ENCODE results near the gene RHOC. TPM values are rescaled to one million over a fixed set of nuclear protein-coding genes. Genes with fewer than 3 reads are reported as not detected.
A peak's percentile ranks its signal among the peaks of the same experiment; 100 is the strongest.

Gene RHOC
- total RNA-seq, 1 experiment from 2014 or later = 197 TPM

DNA sequence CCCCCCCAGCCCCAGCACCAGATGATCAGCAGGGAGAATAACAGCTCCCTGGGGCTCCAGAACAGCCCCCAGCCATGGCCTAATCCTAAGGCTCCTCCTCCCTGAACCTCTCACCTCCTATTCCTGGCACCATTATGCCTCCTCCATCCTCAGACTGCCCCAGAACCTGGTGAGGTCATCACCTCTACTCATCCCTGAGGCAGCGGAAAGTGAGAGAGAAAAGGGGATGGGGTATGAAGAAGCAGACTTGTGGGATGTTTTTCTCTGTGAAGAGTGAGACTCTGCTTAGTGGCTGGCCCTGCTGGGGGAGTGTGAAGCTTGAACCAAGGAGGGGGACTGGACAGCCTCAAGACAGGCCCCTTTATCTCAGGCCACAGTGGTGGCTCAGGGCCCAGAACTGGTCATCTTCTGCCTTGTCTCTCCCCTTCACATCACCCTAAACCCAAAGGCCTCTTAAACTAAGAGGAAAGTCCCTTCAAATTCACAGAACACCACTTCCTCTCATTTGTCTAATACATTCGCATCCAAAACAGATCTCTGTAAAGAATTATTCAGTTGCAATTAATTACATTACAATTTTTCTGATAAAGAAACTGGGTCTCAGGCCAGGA is 10.4 kb upstream of the RHOC start:
- Histone ChIP-seq H3K4me1 (ENCODE audit: control insufficient read depth, insufficient read depth, low read length) (no peaks in the 10 kb centered on the region; the same call in 1 of the 2 replicates), H3K36me3 (ENCODE audit: control insufficient read depth, insufficient read depth, low read length) (no peaks in the 10 kb centered on the region), H3K9me3 (ENCODE audit: control insufficient read depth, insufficient read depth, low read depth, low read length) (no peaks in the 10 kb centered on the region), H3K27ac (ENCODE audit: low read length) (no peak overlapping the region), H3K4me3 (ENCODE audit: low read depth in 2 of 2, low read length in 2 of 2) (no peak overlapping the region), H3K27me3 (ENCODE audit: control insufficient read depth, insufficient read depth, low read length) (no peaks in the 10 kb centered on the region)
- DNase-seq (ENCODE audit: low read depth, low spot score) = no peak
- in situ Hi-C loops (cut with HindIII; ENCODE audit: low pct_unique_long_range_greater_than_20kb, low sequenced_read_pairs) = no loop called here
- TF ChIP-seq POLR2AphosphoS5 (IDR thresholded peaks at IDR 0.05; ENCODE audit: low read depth, low read length) = no peak
- intact Hi-C loops (cut with micrococcal nuclease; ENCODE audit: unreplicated experiment) = loop anchor here (5.0 kb wide), 1 partner anchor 325 kb away; no protein-coding TSS in a partner anchor
- ChIA-PET POLR2A (no interaction called here), CTCF (interaction anchor here (3.2 kb wide), 1 partner anchor 87 kb away, joined by 39 read pairs; no protein-coding TSS in a partner anchor)
- no peak for ATAC-seq
- no TSS peak for BruUV-seq (replicated peaks)

DNA sequence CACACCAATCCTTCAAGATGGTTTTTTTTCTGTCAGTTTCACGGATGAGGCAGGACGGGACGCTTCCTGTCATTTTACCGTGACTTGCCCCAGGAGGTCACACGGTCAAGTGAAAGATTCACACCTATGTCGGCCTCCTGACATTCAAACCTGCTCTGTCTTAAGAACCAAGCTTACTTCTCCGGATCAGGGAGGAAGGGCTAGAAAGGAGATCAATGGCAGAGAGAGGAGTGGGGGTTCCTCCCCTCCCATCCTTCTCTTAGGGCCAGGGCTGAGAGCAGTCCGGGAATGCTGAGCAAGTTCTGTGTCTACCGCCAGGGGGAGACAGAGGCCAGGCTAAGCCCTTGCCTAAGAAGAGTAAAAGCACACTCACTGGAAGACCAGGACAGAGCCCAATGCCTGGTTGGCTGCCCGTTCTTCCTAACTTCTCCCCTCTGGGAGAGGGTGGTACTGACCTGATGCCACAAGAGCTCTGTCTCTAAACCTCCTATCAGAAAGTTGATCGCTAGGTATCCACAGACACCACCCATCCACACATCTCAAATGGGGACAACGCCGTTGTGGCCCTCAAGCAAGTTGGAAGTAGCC is 9.3 kb upstream of the RHOC start:
- Histone ChIP-seq H3K36me3 (ENCODE audit: control insufficient read depth, insufficient read depth, low read length) (no peaks in the 10 kb centered on the region), H3K9me3 (ENCODE audit: control insufficient read depth, insufficient read depth, low read depth, low read length) (no peaks in the 10 kb centered on the region), H3K4me1 (ENCODE audit: control insufficient read depth, insufficient read depth, low read length) (no peaks in the 10 kb centered on the region; the same call in 1 of the 2 replicates), H3K27ac (ENCODE audit: low read length) (no peak overlapping the region), H3K27me3 (ENCODE audit: control insufficient read depth, insufficient read depth, low read length) (no peaks in the 10 kb centered on the region), H3K4me3 (ENCODE audit: low read depth in 2 of 2, low read length in 2 of 2) (peak overlapping the region; percentile 53 to 64)
- no TSS peak for BruUV-seq (replicated peaks)
- peak; percentile 80 for ATAC-seq
- POLR2A ChIA-PET = interaction anchor here (0.6 kb wide), 1 partner anchor 240 kb away, joined by 3 read pairs; no protein-coding TSS in a partner anchor
- TF ChIP-seq TCF7L2 (IDR thresholded peaks at IDR 0.05; ENCODE audit: low read depth, low read length) = no peak
- TF ChIP-seq, protein P1, sequence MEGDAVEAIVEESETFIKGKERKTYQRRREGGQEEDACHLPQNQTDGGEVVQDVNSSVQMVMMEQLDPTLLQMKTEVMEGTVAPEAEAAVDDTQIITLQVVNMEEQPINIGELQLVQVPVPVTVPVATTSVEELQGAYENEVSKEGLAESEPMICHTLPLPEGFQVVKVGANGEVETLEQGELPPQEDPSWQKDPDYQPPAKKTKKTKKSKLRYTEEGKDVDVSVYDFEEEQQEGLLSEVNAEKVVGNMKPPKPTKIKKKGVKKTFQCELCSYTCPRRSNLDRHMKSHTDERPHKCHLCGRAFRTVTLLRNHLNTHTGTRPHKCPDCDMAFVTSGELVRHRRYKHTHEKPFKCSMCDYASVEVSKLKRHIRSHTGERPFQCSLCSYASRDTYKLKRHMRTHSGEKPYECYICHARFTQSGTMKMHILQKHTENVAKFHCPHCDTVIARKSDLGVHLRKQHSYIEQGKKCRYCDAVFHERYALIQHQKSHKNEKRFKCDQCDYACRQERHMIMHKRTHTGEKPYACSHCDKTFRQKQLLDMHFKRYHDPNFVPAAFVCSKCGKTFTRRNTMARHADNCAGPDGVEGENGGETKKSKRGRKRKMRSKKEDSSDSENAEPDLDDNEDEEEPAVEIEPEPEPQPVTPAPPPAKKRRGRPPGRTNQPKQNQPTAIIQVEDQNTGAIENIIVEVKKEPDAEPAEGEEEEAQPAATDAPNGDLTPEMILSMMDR (IDR thresholded peaks at IDR 0.05) = peak; percentile 87
- CTCF ChIA-PET = interaction anchor here (0.6 to 3.2 kb wide), 3 partner anchors 88 to 604 kb away, joined by 3 to 39 read pairs (median 3); partner anchors contain the start of gene LRIG2
- in situ Hi-C loops (cut with HindIII; ENCODE audit: low pct_unique_long_range_greater_than_20kb, low sequenced_read_pairs) = no loop called here
- intact Hi-C loops (cut with micrococcal nuclease; ENCODE audit: unreplicated experiment) = loop anchor here (1.0 to 5.0 kb wide), 2 partner anchors 88 to 326 kb away; no protein-coding TSS in a partner anchor
- peak; percentile 80 for DNase-seq (ENCODE audit: low read depth, low spot score)

DNA sequence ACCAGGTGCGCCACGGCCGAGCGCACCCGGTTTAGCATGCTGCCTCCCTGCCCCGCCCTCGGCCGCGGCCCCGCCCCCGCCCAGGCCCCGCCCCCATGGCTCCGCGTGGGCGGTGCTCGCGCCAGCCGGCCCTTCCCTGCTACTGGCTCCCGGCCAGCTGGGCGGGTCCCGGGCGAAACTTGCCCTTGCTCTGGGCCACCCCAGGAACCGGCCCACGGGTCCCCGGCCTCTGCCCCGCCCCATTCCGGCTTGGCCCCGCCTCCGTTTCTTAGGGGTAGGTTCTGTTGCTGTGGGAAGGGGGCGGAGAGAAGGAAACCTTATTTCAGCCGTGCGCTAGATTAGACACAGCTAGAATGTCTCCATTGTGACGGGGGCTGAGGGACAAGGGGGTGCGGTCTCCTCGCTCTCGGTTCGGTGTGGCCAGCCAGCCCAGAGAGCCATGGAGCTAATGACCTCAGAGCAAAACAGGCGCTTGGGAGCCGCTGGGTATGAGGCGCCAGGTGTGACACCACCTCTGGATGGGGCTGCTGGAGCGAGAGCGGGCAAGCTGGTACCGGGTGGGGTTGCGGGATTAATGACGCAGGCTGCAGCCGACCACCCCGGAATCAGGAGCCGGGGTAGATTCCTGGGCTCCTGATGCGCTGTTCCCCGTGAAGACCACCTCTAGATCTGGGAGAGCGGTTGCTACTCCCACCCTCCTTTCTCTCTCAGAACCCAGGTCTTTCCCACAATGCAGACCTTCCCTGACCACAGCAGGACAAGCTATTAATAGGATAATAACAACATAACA is 8.5 kb upstream of the RHOC start, which contains the start of gene PPM1J:
PPM1J (minus strand) TSS at position 69 of the 790 bp plus-strand sequence; CDS start at position 38, 31 bp downstream.
- CTCF ChIA-PET = interaction anchor here (0.5 to 3.2 kb wide), 5 partner anchors 89 to 604 kb away, joined by 3 to 39 read pairs (median 5); partner anchors contain the start of gene LRIG2
- Histone ChIP-seq H3K36me3 (ENCODE audit: control insufficient read depth, insufficient read depth, low read length) (no peaks in the 10 kb centered on the region), H3K9me3 (ENCODE audit: control insufficient read depth, insufficient read depth, low read depth, low read length) (no peaks in the 10 kb centered on the region), H3K27me3 (ENCODE audit: control insufficient read depth, insufficient read depth, low read length) (no peaks in the 10 kb centered on the region), H3K4me1 (ENCODE audit: control insufficient read depth, insufficient read depth, low read length) (no peaks in the 10 kb centered on the region; the same call in 1 of the 2 replicates), H3K27ac (ENCODE audit: low read length) (no peak within 1 kb of the TSS), H3K4me3 (ENCODE audit: low read depth in 2 of 2, low read length in 2 of 2) (peak within 1 kb of the TSS; percentile 53 to 64)
- POLR2A ChIA-PET = no interaction called here
- in situ Hi-C loops (cut with HindIII; ENCODE audit: low pct_unique_long_range_greater_than_20kb, low sequenced_read_pairs) (no loop called here), intact Hi-C loops (cut with micrococcal nuclease; ENCODE audit: unreplicated experiment) (loop anchor here (1.0 to 5.0 kb wide), 2 partner anchors 89 to 327 kb away; no protein-coding TSS in a partner anchor)
- TF ChIP-seq, protein P2, sequence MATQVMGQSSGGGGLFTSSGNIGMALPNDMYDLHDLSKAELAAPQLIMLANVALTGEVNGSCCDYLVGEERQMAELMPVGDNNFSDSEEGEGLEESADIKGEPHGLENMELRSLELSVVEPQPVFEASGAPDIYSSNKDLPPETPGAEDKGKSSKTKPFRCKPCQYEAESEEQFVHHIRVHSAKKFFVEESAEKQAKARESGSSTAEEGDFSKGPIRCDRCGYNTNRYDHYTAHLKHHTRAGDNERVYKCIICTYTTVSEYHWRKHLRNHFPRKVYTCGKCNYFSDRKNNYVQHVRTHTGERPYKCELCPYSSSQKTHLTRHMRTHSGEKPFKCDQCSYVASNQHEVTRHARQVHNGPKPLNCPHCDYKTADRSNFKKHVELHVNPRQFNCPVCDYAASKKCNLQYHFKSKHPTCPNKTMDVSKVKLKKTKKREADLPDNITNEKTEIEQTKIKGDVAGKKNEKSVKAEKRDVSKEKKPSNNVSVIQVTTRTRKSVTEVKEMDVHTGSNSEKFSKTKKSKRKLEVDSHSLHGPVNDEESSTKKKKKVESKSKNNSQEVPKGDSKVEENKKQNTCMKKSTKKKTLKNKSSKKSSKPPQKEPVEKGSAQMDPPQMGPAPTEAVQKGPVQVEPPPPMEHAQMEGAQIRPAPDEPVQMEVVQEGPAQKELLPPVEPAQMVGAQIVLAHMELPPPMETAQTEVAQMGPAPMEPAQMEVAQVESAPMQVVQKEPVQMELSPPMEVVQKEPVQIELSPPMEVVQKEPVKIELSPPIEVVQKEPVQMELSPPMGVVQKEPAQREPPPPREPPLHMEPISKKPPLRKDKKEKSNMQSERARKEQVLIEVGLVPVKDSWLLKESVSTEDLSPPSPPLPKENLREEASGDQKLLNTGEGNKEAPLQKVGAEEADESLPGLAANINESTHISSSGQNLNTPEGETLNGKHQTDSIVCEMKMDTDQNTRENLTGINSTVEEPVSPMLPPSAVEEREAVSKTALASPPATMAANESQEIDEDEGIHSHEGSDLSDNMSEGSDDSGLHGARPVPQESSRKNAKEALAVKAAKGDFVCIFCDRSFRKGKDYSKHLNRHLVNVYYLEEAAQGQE (IDR thresholded peaks at IDR 0.05; ENCODE audit: insufficient read depth in 1 of 2, low read depth in 2 of 2, low read length in 1 of 2) = no peak
- TF ChIP-seq POLR2AphosphoS5 (IDR thresholded peaks at IDR 0.05; ENCODE audit: low read depth, low read length) (no peak), SIN3A (IDR thresholded peaks at IDR 0.05; ENCODE audit: borderline replicate concordance, insufficient read depth, low read depth, low read length) (no peak), TCF7L2 (IDR thresholded peaks at IDR 0.05; ENCODE audit: low read depth, low read length) (no peak)
- TF ChIP-seq, protein P1 (IDR thresholded peaks at IDR 0.05) = no peak
- ATAC-seq (peak; percentile 82), DNase-seq (ENCODE audit: low read depth, low spot score) (no peak)
- BruUV-seq (replicated peaks) = no TSS peak

All from Panc1 (cell line).